ENCODE results near the gene CHGA.

CHGA gene

GRCh38 chr14:92885279-92886061 lies 37.5 kb upstream of the CHGA start:
- TF ChIP-seq CTCF (IDR thresholded peaks at IDR 0.05; ENCODE audit: borderline replicate concordance, extremely low read depth, low read length, poor library complexity, severe bottlenecking) (no peak), EZH2 (IDR thresholded peaks at IDR 0.05; ENCODE audit: borderline replicate concordance, low read depth, low read length, severe bottlenecking) (no peak)
- Histone ChIP-seq H3K9ac (ENCODE audit: low read depth, low read length) (no peak overlapping the region), H4K20me1 (ENCODE audit: insufficient read depth, low read length) (no peaks in the 10 kb centered on the region), H3K4me2 (ENCODE audit: insufficient read depth, low read length) (no peak overlapping the region), H3K36me3 (ENCODE audit: insufficient read depth, low read length) (no peaks in the 10 kb centered on the region), H3K9me3 (ENCODE audit: insufficient read depth, low read length, severe bottlenecking) (no peaks in the 10 kb centered on the region), H3K27ac (ENCODE audit: low read length) (no peak overlapping the region), H2AFZ (ENCODE audit: low read depth, low read length) (no peak overlapping the region), H3K79me2 (ENCODE audit: insufficient read depth, low read length) (no peaks in the 10 kb centered on the region), H3K4me3 (ENCODE audit: low read depth in 1 of 2, low read length in 2 of 2) (no peak overlapping the region), H3K27me3 (ENCODE audit: insufficient read depth, low read length, poor library complexity) (peaks cover 3% of the 10 kb centered on the region), H3K4me1 (ENCODE audit: insufficient read depth, low read length) (no peaks in the 10 kb centered on the region)
- DNase-seq (no peak), ATAC-seq (ENCODE audit: insufficient read depth, low read depth) (no peak)

DNA sequence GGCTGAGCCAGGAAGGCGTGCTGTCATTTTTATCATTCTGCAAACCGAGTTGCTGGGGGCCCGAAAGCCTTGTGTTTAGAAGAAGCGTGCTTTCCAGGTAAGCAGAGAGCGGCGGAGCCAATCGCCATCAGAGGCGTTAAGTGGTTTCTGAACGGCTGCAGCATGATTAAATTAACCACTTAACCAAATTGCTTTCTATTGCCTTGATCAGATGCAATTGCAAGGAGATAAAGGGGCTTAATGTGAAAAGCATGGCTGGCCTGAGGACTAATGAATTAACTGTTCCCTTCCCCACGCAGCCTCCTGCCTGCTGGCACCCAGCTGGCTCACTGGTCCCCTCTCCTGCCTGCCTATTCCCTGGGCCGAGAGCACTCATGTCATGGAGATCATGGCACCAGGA lies 36.6 kb upstream of the CHGA start:
- H3K27me3 ChIP-seq (ENCODE audit: insufficient read depth, low read length, poor library complexity): peaks cover 3% of the 10 kb centered on the region
- H3K4me2 ChIP-seq (ENCODE audit: insufficient read depth, low read length): no peak overlapping the region
- H3K9ac ChIP-seq (ENCODE audit: low read depth, low read length): no peak overlapping the region
- H3K36me3 ChIP-seq (ENCODE audit: insufficient read depth, low read length): no peaks in the 10 kb centered on the region
- H2AFZ ChIP-seq (ENCODE audit: low read depth, low read length): no peak overlapping the region
- no peaks in the 10 kb centered on the region for H3K9me3 ChIP-seq (ENCODE audit: insufficient read depth, low read length, severe bottlenecking)
- no peak overlapping the region for H3K4me3 ChIP-seq (ENCODE audit: low read depth in 1 of 2, low read length in 2 of 2)
- H3K4me1 ChIP-seq (ENCODE audit: insufficient read depth, low read length): no peaks in the 10 kb centered on the region
- no peak overlapping the region for H3K27ac ChIP-seq (ENCODE audit: low read length)
- H3K79me2 ChIP-seq (ENCODE audit: insufficient read depth, low read length): no peaks in the 10 kb centered on the region
- no peak for DNase-seq
- TF ChIP-seq CTCF (IDR thresholded peaks at IDR 0.05; ENCODE audit: borderline replicate concordance, extremely low read depth, low read length, poor library complexity, severe bottlenecking) (no peak), EZH2 (IDR thresholded peaks at IDR 0.05; ENCODE audit: borderline replicate concordance, low read depth, low read length, severe bottlenecking) (no peak)
- ATAC-seq (ENCODE audit: insufficient read depth, low read depth): no peak
- no peaks in the 10 kb centered on the region for H4K20me1 ChIP-seq (ENCODE audit: insufficient read depth, low read length)

GRCh38 chr14:92887157-92887556 lies 35.8 kb upstream of the CHGA start:
- Histone ChIP-seq H3K4me1 (ENCODE audit: insufficient read depth, low read length) (no peaks in the 10 kb centered on the region), H3K4me2 (ENCODE audit: insufficient read depth, low read length) (no peak overlapping the region), H3K9ac (ENCODE audit: low read depth, low read length) (no peak overlapping the region), H3K27ac (ENCODE audit: low read length) (no peak overlapping the region), H4K20me1 (ENCODE audit: insufficient read depth, low read length) (no peaks in the 10 kb centered on the region), H3K4me3 (ENCODE audit: low read depth in 1 of 2, low read length in 2 of 2) (no peak overlapping the region), H3K79me2 (ENCODE audit: insufficient read depth, low read length) (no peaks in the 10 kb centered on the region), H2AFZ (ENCODE audit: low read depth, low read length) (no peak overlapping the region), H3K9me3 (ENCODE audit: insufficient read depth, low read length, severe bottlenecking) (no peaks in the 10 kb centered on the region), H3K36me3 (ENCODE audit: insufficient read depth, low read length) (no peaks in the 10 kb centered on the region), H3K27me3 (ENCODE audit: insufficient read depth, low read length, poor library complexity) (peaks cover 3% of the 10 kb centered on the region)
- TF ChIP-seq CTCF (IDR thresholded peaks at IDR 0.05; ENCODE audit: borderline replicate concordance, extremely low read depth, low read length, poor library complexity, severe bottlenecking) (no peak), EZH2 (IDR thresholded peaks at IDR 0.05; ENCODE audit: borderline replicate concordance, low read depth, low read length, severe bottlenecking) (no peak)
- ATAC-seq (ENCODE audit: insufficient read depth, low read depth) (no peak), DNase-seq (no peak)

Measured in DND-41 (cell line).